ENCODE data around the gene EN2. TPM values are rescaled to one million over a fixed set of nuclear protein-coding genes. Genes with fewer than 3 reads are reported as not detected.

Gene EN2
- total and polyA plus RNA-seq, 7 experiments from 2014 or later, result not detected

GRCh38 chr7:155422151-155422550, 35.8 kb upstream of the EN2 start:
- CTCF ChIA-PET, result no interaction called here

GRCh38 chr7:155422599-155423336, 35.2 kb upstream of the EN2 start:
- no peaks in the 10 kb centered on the region for H3K9me3 ChIP-seq (ENCODE audit: control insufficient read depth in 2 of 3, low read length in 3 of 3)
- H3K36me3 Mint-ChIP-seq, result no peaks in the 10 kb centered on the region
- ChIA-PET CTCF (no interaction called here), POLR2A (no interaction called here)
- no peak overlapping the region for H3K27ac Mint-ChIP-seq
- peaks cover 0 to 24% (median 23%) of the 10 kb centered on the region in 5 donors for H3K27me3 Mint-ChIP-seq
- no peaks in the 10 kb centered on the region for H3K36me3 ChIP-seq (ENCODE audit: control insufficient read depth in 2 of 3, insufficient read depth in 3 of 3, low read length in 3 of 3)
- intact Hi-C loops (cut with micrococcal nuclease), result no loop called here
- ATAC-seq (no peak), DNase-seq (no peak)
- H3K4me3 ChIP-seq (ENCODE audit: low read length), result no peak overlapping the region
- no peaks in the 10 kb centered on the region for H3K4me1 ChIP-seq (ENCODE audit: control insufficient read depth in 2 of 2, insufficient read depth in 2 of 2, low read length in 2 of 2)
- no peaks in the 10 kb centered on the region for H3K9me3 Mint-ChIP-seq
- no peaks in the 10 kb centered on the region for H3K4me1 Mint-ChIP-seq
- no peaks in the 10 kb centered on the region for H3K27me3 ChIP-seq (ENCODE audit: control insufficient read depth in 2 of 2, insufficient read depth in 2 of 2, low read length in 2 of 2)
- no peak overlapping the region for H3K27ac ChIP-seq (ENCODE audit: low read depth, low read length)
- H3K4me3 Mint-ChIP-seq, result no peak overlapping the region

More at GRCh38 chr7:155422151-155422550, 35.8 kb upstream of the EN2 start:
- Mint-ChIP-seq H3K4me1 (no peaks in the 10 kb centered on the region), H3K36me3 (no peaks in the 10 kb centered on the region), H3K27ac (no peak overlapping the region), H3K9me3 (no peaks in the 10 kb centered on the region), H3K27me3 (peaks cover 3 to 23% (median 23%) of the 10 kb centered on the region in 5 donors), H3K4me3 (no peak overlapping the region)
- Histone ChIP-seq H3K4me1 (ENCODE audit: control insufficient read depth in 2 of 2, insufficient read depth in 2 of 2, low read length in 2 of 2) (no peaks in the 10 kb centered on the region), H3K9me3 (ENCODE audit: control insufficient read depth in 2 of 3, low read length in 3 of 3) (no peaks in the 10 kb centered on the region), H3K27me3 (ENCODE audit: control insufficient read depth in 2 of 2, insufficient read depth in 2 of 2, low read length in 2 of 2) (no peaks in the 10 kb centered on the region), H3K4me3 (ENCODE audit: low read length) (no peak overlapping the region), H3K27ac (ENCODE audit: low read depth, low read length) (no peak overlapping the region), H3K36me3 (ENCODE audit: control insufficient read depth in 2 of 3, insufficient read depth in 3 of 3, low read length in 3 of 3) (no peaks in the 10 kb centered on the region)
- ATAC-seq (no peak), DNase-seq (no peak)
- intact Hi-C loops (cut with micrococcal nuclease), result no loop called here
- POLR2A ChIA-PET, result no interaction called here

GRCh38 chr7:155423337-155424285, 34.3 kb upstream of the EN2 start:
- intact Hi-C loops (cut with micrococcal nuclease), result no loop called here
- POLR2A ChIA-PET, result no interaction called here

GRCh38 chr7:155424301-155425010, 33.5 kb upstream of the EN2 start:
- H3K36me3 ChIP-seq (ENCODE audit: control insufficient read depth in 2 of 3, insufficient read depth in 3 of 3, low read length in 3 of 3), result no peaks in the 10 kb centered on the region
- intact Hi-C loops (cut with micrococcal nuclease), result no loop called here
- no peaks in the 10 kb centered on the region for H3K36me3 Mint-ChIP-seq
- H3K4me3 ChIP-seq (ENCODE audit: low read length), result no peak overlapping the region
- ATAC-seq (no peak), DNase-seq (no peak)
- H3K27ac ChIP-seq (ENCODE audit: low read depth, low read length), result no peak overlapping the region
- CTCF ChIA-PET, result no interaction called here
- peaks cover 0 to 4% (median 0%) of the 10 kb centered on the region in 11 donors for H3K9me3 Mint-ChIP-seq
- H3K9me3 ChIP-seq (ENCODE audit: control insufficient read depth in 2 of 3, low read length in 3 of 3), result no peaks in the 10 kb centered on the region
- POLR2A ChIA-PET, result no interaction called here
- peaks cover 0 to 30% (median 25%) of the 10 kb centered on the region in 5 donors for H3K27me3 Mint-ChIP-seq
- H3K4me3 Mint-ChIP-seq, result no peak overlapping the region
- no peaks in the 10 kb centered on the region for H3K4me1 Mint-ChIP-seq
- no peaks in the 10 kb centered on the region for H3K27me3 ChIP-seq (ENCODE audit: control insufficient read depth in 2 of 2, insufficient read depth in 2 of 2, low read length in 2 of 2)
- H3K27ac Mint-ChIP-seq, result no peak overlapping the region
- H3K4me1 ChIP-seq (ENCODE audit: control insufficient read depth in 2 of 2, insufficient read depth in 2 of 2, low read length in 2 of 2), result no peaks in the 10 kb centered on the region

More at GRCh38 chr7:155423337-155424285, 34.3 kb upstream of the EN2 start:
- Histone ChIP-seq H3K4me3 (ENCODE audit: low read length) (no peak overlapping the region), H3K4me1 (ENCODE audit: control insufficient read depth in 2 of 2, insufficient read depth in 2 of 2, low read length in 2 of 2) (no peaks in the 10 kb centered on the region), H3K9me3 (ENCODE audit: control insufficient read depth in 2 of 3, low read length in 3 of 3) (no peaks in the 10 kb centered on the region), H3K36me3 (ENCODE audit: control insufficient read depth in 2 of 3, insufficient read depth in 3 of 3, low read length in 3 of 3) (no peaks in the 10 kb centered on the region), H3K27me3 (ENCODE audit: control insufficient read depth in 2 of 2, insufficient read depth in 2 of 2, low read length in 2 of 2) (no peaks in the 10 kb centered on the region), H3K27ac (ENCODE audit: low read depth, low read length) (no peak overlapping the region)
- H3K27me3 Mint-ChIP-seq, result peaks cover 0 to 31% (median 24%) of the 10 kb centered on the region in 5 donors
- DNase-seq (no peak), ATAC-seq (no peak)
- CTCF ChIA-PET, result no interaction called here
- no peak overlapping the region for H3K4me3 Mint-ChIP-seq
- no peak overlapping the region for H3K27ac Mint-ChIP-seq
- no peaks in the 10 kb centered on the region for H3K4me1 Mint-ChIP-seq
- no peaks in the 10 kb centered on the region for H3K36me3 Mint-ChIP-seq
- H3K9me3 Mint-ChIP-seq, result peaks cover 0 to 2% (median 0%) of the 10 kb centered on the region in 11 donors

- Mint-ChIP-seq H3K4me1 (no peaks in the 10 kb centered on the region), H3K27me3 (peaks cover 0 to 32% (median 24%) of the 10 kb centered on the region in 5 donors), H3K4me3 (no peak overlapping the region), H3K27ac (no peak overlapping the region), H3K36me3 (no peaks in the 10 kb centered on the region), H3K9me3 (peaks cover 0 to 4% (median 0%) of the 10 kb centered on the region in 11 donors)
- no peaks in the 10 kb centered on the region for H3K4me1 ChIP-seq (ENCODE audit: control insufficient read depth in 2 of 2, insufficient read depth in 2 of 2, low read length in 2 of 2)
- intact Hi-C loops (cut with micrococcal nuclease), result no loop called here
- DNase-seq (no peak), ATAC-seq (no peak)
- no peak overlapping the region for H3K27ac ChIP-seq (ENCODE audit: low read depth, low read length)
- ChIA-PET CTCF (no interaction called here), POLR2A (no interaction called here)
- H3K4me3 ChIP-seq (ENCODE audit: low read length), result no peak overlapping the region
- H3K27me3 ChIP-seq (ENCODE audit: control insufficient read depth in 2 of 2, insufficient read depth in 2 of 2, low read length in 2 of 2), result no peaks in the 10 kb centered on the region
- no peaks in the 10 kb centered on the region for H3K9me3 ChIP-seq (ENCODE audit: control insufficient read depth in 2 of 3, low read length in 3 of 3)
- no peaks in the 10 kb centered on the region for H3K36me3 ChIP-seq (ENCODE audit: control insufficient read depth in 2 of 3, insufficient read depth in 3 of 3, low read length in 3 of 3)
Measured at GRCh38 chr7:155425011-155425340, 33.0 kb upstream of the EN2 start.

DNA sequence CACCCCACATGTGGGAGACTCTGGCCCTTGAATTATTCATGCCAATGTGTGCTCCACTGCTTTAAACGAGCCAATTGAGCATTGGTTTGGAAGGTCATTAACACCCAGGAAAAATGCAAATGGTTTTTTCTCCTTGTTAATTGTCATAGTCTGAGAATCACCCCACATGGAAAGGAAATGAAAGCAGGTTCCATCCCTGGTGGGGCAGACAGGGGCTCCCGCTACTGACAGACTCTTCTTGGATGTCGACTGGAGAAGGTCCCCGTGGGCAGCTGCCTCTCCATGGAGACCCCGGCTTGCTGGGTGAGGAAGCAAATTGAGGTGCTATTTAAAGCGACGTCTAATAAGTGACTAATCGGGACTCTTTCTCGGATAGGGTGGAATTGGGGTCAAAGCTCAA, 32.0 kb upstream of the EN2 start:
- Histone ChIP-seq H3K4me3 (ENCODE audit: low read length) (no peak overlapping the region), H3K4me1 (ENCODE audit: control insufficient read depth in 2 of 2, insufficient read depth in 2 of 2, low read length in 2 of 2) (no peaks in the 10 kb centered on the region), H3K36me3 (ENCODE audit: control insufficient read depth in 2 of 3, insufficient read depth in 3 of 3, low read length in 3 of 3) (no peaks in the 10 kb centered on the region), H3K27ac (ENCODE audit: low read depth, low read length) (no peak overlapping the region), H3K9me3 (ENCODE audit: control insufficient read depth in 2 of 3, low read length in 3 of 3) (no peaks in the 10 kb centered on the region), H3K27me3 (ENCODE audit: control insufficient read depth in 2 of 2, insufficient read depth in 2 of 2, low read length in 2 of 2) (no peaks in the 10 kb centered on the region)
- Mint-ChIP-seq H3K9me3 (peaks cover 0 to 4% (median 0%) of the 10 kb centered on the region in 11 donors), H3K36me3 (no peaks in the 10 kb centered on the region), H3K4me1 (no peaks in the 10 kb centered on the region), H3K27ac (no peak overlapping the region), H3K27me3 (peaks cover 0 to 40% (median 25%) of the 10 kb centered on the region in 5 donors), H3K4me3 (no peak overlapping the region)
- intact Hi-C loops (cut with micrococcal nuclease), result no loop called here
- CTCF ChIA-PET, result no interaction called here
- DNase-seq (no peak), ATAC-seq (no peak)
- POLR2A ChIA-PET, result no interaction called here

All from naive thymus-derived CD4-positive, alpha-beta T cell (primary cell).